HTERT RPE-1 (cell line): ENCODE results near the gene GSK3B.

Experiments used
- in situ Hi-C: fragments of 300-500 bp; cut with MboI; formaldehyde crosslinking; loops from 4 replicates; pipeline ENCODE4 v1.14.3; 2020; ENCODE audit warnings: low sequenced_read_pairs

GSK3B gene

GRCh38 chr3:119783883-119784282 lies 310.4 kb downstream of the GSK3B start:
- in situ Hi-C loops: no loop called here

- in situ Hi-C loops: no loop called here
These were observed 311.0 kb downstream of the GSK3B start for GRCh38 chr3:119783255-119783654.

DNA sequence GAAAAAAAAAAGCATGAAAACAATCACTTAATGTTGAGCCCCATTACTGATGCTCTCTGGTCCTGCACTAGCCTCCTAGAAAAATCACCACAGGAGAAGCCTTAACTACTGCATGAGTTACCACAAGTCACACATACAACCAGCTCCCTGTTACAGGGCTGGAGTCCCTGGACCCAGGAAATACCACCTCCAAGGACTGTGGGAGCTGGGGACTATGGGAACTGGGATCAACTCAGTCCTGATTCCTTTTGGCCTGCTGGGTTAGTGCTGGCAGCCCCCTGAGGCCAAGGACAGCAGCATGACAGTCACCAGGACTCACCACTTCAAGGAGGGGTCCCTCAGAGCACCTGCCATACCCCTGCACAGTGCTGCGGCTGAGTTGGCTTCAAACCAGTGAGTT lies 311.8 kb downstream of the GSK3B start:
- in situ Hi-C loops: no loop called here

DNA sequence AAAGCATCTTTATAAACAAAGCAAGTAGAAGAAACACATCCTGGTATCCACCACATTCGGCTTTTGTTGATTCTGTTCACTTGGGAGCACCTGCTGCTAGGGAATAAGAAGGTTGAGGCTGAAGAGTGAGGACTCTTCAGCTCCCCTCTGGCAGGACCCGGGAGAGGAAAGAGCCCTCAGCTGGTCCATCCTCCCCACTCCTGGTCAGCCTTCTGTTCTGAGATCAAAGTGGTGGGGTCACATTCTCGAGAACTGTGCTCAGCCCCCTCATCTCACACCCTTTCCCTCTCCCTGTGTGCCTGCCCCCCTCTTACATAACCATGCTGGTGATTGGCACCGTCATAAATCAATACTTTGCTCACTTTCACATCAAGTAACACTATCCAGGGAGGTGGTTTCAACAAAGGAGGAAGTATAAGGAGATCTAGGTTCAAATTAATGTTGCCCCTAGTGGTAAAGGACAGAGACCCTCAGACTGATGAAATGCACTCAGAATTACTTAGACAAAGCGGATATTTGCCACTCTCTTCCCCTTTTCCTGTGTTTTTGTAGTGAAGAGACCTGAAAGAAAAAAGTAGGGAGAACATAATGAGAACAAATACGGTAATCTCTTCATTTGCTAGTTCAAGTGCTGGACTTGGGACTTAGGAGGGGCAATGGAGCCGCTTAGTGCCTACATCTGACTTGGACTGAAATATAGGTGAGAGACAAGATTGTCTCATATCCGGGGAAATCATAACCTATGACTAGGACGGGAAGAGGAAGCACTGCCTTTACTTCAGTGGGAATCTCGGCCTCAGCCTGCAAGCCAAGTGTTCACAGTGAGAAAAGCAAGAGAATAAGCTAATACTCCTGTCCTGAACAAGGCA lies 312.7 kb downstream of the GSK3B start, which contains the start of gene NR1I2:
Gene NR1I2, plus strand, starts transcription at position 772 of the 869 bp plus-strand sequence.
- in situ Hi-C loops: no loop called here

DNA sequence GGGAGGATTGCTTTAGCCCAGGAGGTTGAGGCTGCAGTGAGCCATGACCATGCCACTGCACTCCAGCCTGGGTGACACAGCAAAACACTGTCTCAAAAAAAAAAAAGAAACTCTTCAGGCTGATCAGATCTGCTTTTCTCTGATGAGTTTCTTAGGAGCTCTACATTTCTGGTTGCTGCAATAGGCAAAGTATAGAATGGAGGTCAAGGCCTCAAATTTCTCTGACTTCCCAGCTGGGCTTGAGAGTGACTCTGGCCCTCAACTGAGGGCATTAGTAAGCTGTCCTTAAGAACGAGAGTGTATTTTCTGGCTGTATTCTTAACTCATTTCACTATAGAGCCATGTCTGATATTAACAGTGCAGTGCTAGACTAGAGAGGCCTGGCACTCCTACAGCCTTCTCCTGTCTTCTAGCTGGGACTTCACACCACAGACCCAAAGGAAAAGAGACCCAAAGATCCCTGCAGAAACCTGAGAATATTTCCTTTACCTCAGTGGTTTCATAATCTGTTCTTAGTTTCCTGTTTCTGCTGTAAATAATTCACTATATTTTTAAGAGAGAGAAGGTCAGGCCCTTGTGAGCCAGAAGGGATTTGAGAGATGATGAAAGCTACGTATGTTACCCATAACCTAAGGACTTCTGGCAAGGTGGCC lies 314.4 kb downstream of the GSK3B start:
- in situ Hi-C loops: no loop called here

DNA sequence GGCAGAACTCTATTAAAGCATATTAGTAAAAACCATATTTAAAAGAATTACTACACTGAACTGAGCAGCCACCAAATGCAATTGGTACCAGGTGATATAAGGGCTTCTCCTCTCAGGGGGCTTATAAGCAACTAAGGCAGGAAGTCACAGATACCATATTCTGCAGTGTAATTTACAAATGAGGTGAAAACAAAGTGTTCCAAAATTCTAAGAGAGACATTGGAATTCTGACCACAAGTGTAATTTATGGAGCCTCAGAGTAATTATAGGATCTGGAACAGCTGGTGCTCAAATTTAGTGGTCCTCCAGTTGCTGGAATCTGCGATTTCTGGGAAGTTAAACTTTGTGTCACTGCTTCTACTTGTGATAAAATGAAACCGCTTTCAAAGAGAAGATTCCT lies 315.4 kb downstream of the GSK3B start:
- in situ Hi-C loops: no loop called here

GRCh38 chr3:119778176-119778575 lies 316.1 kb downstream of the GSK3B start:
- in situ Hi-C loops: no loop called here

DNA sequence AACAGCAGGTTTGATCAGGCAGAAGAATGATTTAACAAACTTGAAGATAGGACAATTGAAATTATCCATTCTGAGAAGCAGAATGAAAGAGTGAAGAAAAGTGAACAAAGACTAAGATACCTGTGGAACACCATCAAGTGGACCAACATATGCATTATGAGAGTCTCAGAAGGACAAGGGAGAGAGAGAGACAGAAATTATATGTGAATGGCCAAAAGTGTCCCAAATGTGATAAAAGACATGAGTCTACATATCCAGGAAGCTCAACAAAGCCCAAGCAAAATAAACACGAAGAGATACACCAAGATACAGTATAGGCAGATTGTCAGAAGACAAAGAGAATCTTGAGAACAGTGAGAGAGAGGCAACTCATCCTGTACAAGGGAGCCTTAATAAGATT lies 317.9 kb downstream of the GSK3B start:
- in situ Hi-C loops: no loop called here

GRCh38 chr3:119774444-119774843 lies 319.8 kb downstream of the GSK3B start:
- in situ Hi-C loops: no loop called here
